ENCODE results near the gene DOK7. TPM values are rescaled to one million over a fixed set of nuclear protein-coding genes. Genes with fewer than 3 reads are reported as not detected.
"Not testable (repeated sequence)": the region's sequence is repeated elsewhere in the genome, so short reads cannot be mapped to it uniquely, and the experiment has no call there.

The DOK7 gene
- polyA plus RNA-seq, 3 donors: 2.6 to 4.7 (median 2.8) TPM

- peak; percentile 93 for DNase-seq
Measured at GRCh38 chr4:3531879-3532750, 69.0 kb downstream of the DOK7 start, which contains the start of gene LRPAP1. LRPAP1 (minus strand) TSS chr4:3532422; CDS start chr4:3532412, 10 bp downstream.

- no peak for DNase-seq
Measured at GRCh38 chr4:3532751-3533422, 69.8 kb downstream of the DOK7 start.

GRCh38 chr4:3533423-3533820 lies 70.3 kb downstream of the DOK7 start:
- no peak for DNase-seq

GRCh38 chr4:3535812-3536211 lies 72.7 kb downstream of the DOK7 start:
- not testable (repeated sequence) for DNase-seq

- not testable (repeated sequence) for DNase-seq
Measured at GRCh38 chr4:3538906-3539305, 75.8 kb downstream of the DOK7 start.

GRCh38 chr4:3543415-3543814 lies 80.3 kb downstream of the DOK7 start:
- DNase-seq: not testable (repeated sequence)

Other genes starting within 250 kb of the DOK7 start
- gene MSANTD1, start 214.1 kb upstream of the DOK7 start, polyA plus RNA-seq (ENCODE audit: insufficient read length in 3 of 3): 1 to 10 TPM in 1 of 3 donors, under 1 TPM in 2; 0.57 to 1.1 (median 0.84) TPM
- 10 to 100 TPM; 44.3 to 60.8 (median 50.4) TPM for gene RGS12, start 170.3 kb upstream of the DOK7 start, polyA plus RNA-seq (ENCODE audit: insufficient read length in 3 of 3)
- 1 to 10 TPM; 1.7 to 2.4 (median 2.1) TPM for gene HGFAC, start 21.3 kb upstream of the DOK7 start, polyA plus RNA-seq (ENCODE audit: insufficient read length in 3 of 3)
- gene LRPAP1, start 69.1 kb downstream of the DOK7 start, polyA plus RNA-seq (ENCODE audit: insufficient read length in 3 of 3): 100 to 1,000 TPM; 195 to 212 (median 205) TPM